Smooth muscle cell (in vitro differentiated cells): ENCODE measurements around the gene CERK. TPM values are rescaled to one million over a fixed set of nuclear protein-coding genes. Genes with fewer than 3 reads are reported as not detected.

Source experiments
- DNase-seq: peaks from one replicate; lab custom pipeline; 2025; ENCODE audit not compliant: unreplicated experiment; lab: John Stamatoyannopoulos, UW
- H2AFZ ChIP-seq: fragments of 200-600 bp; sonication (generic); 2 replicates; pipeline ENCODE4 v1.6.0; 2016; ENCODE audit warnings: antibody characterized with exemption, low read depth, mild to moderate bottlenecking
- H3F3A ChIP-seq: fragments of 200-600 bp; sonication (generic); 2 replicates; pipeline ENCODE4 v1.6.0; 2017; ENCODE audit warnings: antibody characterized with exemption, low read depth
- H3K27ac ChIP-seq: fragments of 200-600 bp; sonication (generic); 2 replicates; pipeline ENCODE4 v1.5.1; 2016; ENCODE audit warnings: low read depth, mild to moderate bottlenecking
- H3K27me3 ChIP-seq: fragments of 200-600 bp; sonication (generic); 2 replicates; pipeline ENCODE4 v1.6.1; 2016; ENCODE audit warnings: low read depth, mild to moderate bottlenecking
- H3K36me3 ChIP-seq: fragments of 200-600 bp; sonication (generic); 2 replicates; pipeline ENCODE4 v1.5.1; 2016; ENCODE audit warnings: low read depth
- H3K4me1 ChIP-seq: fragments of 200-600 bp; sonication (generic); 2 replicates; pipeline ENCODE4 v1.5.1; 2016; ENCODE audit warnings: low read depth
- H3K4me2 ChIP-seq: fragments of 200-600 bp; sonication (generic); 2 replicates; pipeline ENCODE4 v1.6.0; 2016; ENCODE audit warnings: mild to moderate bottlenecking
- H3K4me3 ChIP-seq: fragments of 200-600 bp; sonication (generic); 2 replicates; pipeline ENCODE4 v1.5.1; 2016; ENCODE audit warnings: mild to moderate bottlenecking
- H3K79me2 ChIP-seq: fragments of 200-600 bp; sonication (generic); 2 replicates; pipeline ENCODE4 v1.6.0; 2016; ENCODE audit warnings: low read depth, mild to moderate bottlenecking
- H3K9ac ChIP-seq: fragments of 200-600 bp; sonication (generic); 2 replicates; pipeline ENCODE4 v1.6.0; 2016; ENCODE audit warnings: low read depth
- H3K9me3 ChIP-seq: fragments of 200-600 bp; sonication (generic); replicated peaks from 2 replicates; pipeline ENCODE4 v1.5.1; 2016; ENCODE audit warnings: low read depth
- H4K20me1 ChIP-seq: fragments of 200-600 bp; sonication (generic); 2 replicates; pipeline ENCODE4 v1.6.0; 2016; ENCODE audit warnings: low read depth
- WGBS: methylation state at CpG from one replicate; pipeline ENCODE4 v1.1.7; 2016; ENCODE audit warnings: low lambda C conversion rate; 5-methylcytosine and 5-hydroxymethylcytosine counted together
- polyA plus RNA-seq: library from polyadenylated mRNA; unstranded; fragments of >200 nt; fragmentation: Nextera tagmentation; extraction: Ambion mirVana; gene quantifications from 2 replicates; pipeline ENCODE4 v1.2.1, GENCODE V29; 2016
- total RNA-seq: library from RNA; depleted of rRNA; stranded (reverse); fragments of >200 nt; gene quantifications from 2 replicates; pipeline ENCODE4 v1.2.3, GENCODE V29; 2014
- TF ChIP-seq, protein P1 (sequence below): fragments of 200-600 bp; sonication (generic); IDR thresholded peaks from 2 replicates; pipeline ENCODE4 v1.5.1; 2017; ENCODE audit warnings: borderline replicate concordance, mild to moderate bottlenecking, antibody characterized with exemption; ENCODE audit not compliant: insufficient read depth, poor library complexity, severe bottlenecking

CERK gene
- total and polyA plus RNA-seq, 2 experiments from 2014 or later, result 25.4 to 25.6 TPM

DNA sequence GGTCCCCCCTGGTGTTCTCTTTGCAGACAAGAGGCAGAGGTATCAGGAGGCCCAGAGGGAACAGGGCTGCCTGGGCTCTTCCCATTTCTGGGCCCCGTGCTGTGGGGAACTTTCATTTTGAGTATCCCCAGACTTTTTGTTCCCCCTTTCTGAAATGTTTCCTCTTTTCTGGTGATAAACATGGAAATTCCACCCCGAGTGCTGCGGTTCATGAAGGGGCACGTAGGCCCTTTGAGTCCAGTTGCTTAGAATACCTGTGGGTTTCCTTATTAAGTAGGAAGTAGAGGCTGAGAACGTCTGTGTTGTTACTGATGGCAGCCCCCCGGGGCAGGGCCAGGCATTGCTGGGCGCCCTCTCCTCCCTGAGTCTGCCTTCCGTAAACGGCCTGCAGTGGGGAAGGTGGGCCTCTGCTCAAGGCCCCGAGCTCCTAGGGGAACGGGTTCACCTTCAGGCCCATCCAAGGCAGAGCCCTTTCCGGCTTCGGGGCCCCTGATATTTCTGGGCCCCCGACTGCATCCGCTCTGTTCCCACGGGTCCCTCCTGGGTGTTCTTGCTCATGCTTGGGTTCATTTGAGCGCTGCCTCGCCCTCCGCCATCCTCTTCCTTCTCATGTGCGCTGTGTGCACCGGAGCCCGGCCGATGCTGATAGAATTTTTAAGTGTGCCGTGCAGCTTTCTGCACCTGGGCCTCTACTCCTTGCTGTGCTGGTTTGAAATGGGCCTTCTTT is 36.4 kb upstream of the CERK start:
- Histone ChIP-seq H3K4me1 (no peaks in the 10 kb centered on the region), H3K36me3 (no peaks in the 10 kb centered on the region), H3K9ac (peak overlapping the region; percentile 37), H3K9me3 (no peaks in the 10 kb centered on the region), H3K27ac (peak overlapping the region; percentile 89), H4K20me1 (peaks cover 70% of the 10 kb centered on the region), H3K79me2 (peaks cover 33% of the 10 kb centered on the region), H3K4me3 (no peak overlapping the region), H3F3A (no peaks in the 10 kb centered on the region), H3K27me3 (no peaks in the 10 kb centered on the region), H3K4me2 (peak overlapping the region; percentile 48), H2AFZ (no peak overlapping the region)
- TF ChIP-seq, protein P1, sequence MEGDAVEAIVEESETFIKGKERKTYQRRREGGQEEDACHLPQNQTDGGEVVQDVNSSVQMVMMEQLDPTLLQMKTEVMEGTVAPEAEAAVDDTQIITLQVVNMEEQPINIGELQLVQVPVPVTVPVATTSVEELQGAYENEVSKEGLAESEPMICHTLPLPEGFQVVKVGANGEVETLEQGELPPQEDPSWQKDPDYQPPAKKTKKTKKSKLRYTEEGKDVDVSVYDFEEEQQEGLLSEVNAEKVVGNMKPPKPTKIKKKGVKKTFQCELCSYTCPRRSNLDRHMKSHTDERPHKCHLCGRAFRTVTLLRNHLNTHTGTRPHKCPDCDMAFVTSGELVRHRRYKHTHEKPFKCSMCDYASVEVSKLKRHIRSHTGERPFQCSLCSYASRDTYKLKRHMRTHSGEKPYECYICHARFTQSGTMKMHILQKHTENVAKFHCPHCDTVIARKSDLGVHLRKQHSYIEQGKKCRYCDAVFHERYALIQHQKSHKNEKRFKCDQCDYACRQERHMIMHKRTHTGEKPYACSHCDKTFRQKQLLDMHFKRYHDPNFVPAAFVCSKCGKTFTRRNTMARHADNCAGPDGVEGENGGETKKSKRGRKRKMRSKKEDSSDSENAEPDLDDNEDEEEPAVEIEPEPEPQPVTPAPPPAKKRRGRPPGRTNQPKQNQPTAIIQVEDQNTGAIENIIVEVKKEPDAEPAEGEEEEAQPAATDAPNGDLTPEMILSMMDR, result no peak
- 83% methylated on average over 24 of the region's 24 CpGs for WGBS
- no peak for DNase-seq

DNA sequence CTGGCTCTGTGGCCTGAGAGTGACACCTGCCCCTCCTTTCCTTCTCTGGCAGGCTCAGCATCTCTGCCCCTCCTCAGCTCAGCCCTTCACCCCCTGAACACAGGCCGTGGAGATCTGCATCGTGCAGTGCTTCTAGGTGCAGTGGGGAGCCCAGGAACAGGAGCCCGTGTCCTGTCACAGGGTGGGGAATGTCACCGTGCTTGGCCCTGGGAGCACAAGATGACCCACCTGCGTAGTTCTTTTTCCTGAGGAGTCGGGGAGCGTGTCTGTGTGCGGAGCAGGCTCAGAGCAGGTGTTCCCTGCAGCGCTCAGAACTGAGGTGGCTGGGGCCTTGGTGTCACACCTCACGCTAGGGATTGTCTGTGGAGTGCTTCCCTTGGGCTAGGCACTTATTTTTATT is 35.0 kb upstream of the CERK start:
- 91% methylated on average over 10 of the region's 10 CpGs for WGBS
- Histone ChIP-seq H3K9ac (no peak overlapping the region), H3K36me3 (no peaks in the 10 kb centered on the region), H3K4me2 (no peak overlapping the region), H2AFZ (no peak overlapping the region), H3F3A (no peaks in the 10 kb centered on the region), H4K20me1 (peaks cover 67% of the 10 kb centered on the region), H3K79me2 (peaks cover 26% of the 10 kb centered on the region), H3K4me3 (no peak overlapping the region), H3K27ac (no peak overlapping the region), H3K27me3 (no peaks in the 10 kb centered on the region), H3K4me1 (no peaks in the 10 kb centered on the region), H3K9me3 (no peaks in the 10 kb centered on the region)
- DNase-seq, result no peak
- TF ChIP-seq, protein P1, result no peak

DNA sequence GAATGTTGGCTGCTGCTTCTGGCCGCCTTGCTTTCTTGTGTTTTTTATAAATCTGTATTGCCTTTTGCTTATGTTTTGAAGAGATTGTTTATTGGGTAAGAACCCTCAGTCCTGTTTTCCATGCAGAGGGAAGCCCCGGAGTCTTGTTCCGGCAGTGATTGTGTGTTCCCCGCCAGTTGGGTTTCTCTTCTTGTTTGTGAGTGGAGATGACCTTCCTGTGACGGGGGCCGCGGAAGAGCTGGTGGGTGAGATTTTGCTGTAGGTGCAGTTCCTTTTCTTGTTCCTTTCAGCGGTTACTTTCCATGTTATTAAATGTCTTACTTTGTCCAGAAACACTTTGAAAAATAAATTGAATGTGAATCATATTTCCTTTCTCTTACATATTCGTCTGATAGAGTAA is 32.7 kb upstream of the CERK start:
- Histone ChIP-seq H3K9ac (no peak overlapping the region), H3K9me3 (no peaks in the 10 kb centered on the region), H3K79me2 (peaks cover 30% of the 10 kb centered on the region), H3K4me1 (no peaks in the 10 kb centered on the region), H3K27me3 (no peaks in the 10 kb centered on the region), H3F3A (no peaks in the 10 kb centered on the region), H3K36me3 (no peaks in the 10 kb centered on the region), H3K4me3 (no peak overlapping the region), H3K27ac (no peak overlapping the region), H2AFZ (no peak overlapping the region), H4K20me1 (peaks cover 62% of the 10 kb centered on the region), H3K4me2 (no peak overlapping the region)
- TF ChIP-seq, protein P1, result no peak
- DNase-seq, result no peak
- WGBS, result 96% methylated on average over 9 of the region's 9 CpGs

DNA sequence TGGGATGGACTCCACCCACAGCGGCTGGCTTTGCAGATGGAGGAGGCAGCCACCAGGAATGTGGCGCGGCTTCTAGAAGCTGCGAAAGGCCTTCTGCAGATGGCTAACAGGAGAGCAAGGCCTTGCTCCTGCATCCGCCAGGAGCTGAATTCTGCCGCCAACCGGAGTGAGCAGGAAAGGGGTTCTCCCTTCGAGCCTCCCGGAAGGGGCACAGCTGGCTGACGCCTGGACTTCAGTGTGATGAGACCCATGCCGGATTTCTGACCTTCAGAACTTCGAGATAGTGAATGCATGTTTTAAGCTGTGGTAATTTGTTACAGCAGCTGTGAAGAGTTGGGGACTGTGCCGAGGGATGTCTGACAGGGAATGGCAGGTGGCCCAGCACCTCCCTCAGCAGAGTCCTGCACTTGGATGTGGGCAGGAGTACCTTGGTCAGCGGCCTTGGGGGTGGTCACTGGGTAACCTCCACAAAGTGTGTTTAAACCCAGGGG is 32.1 kb upstream of the CERK start:
- TF ChIP-seq, protein P1, result no peak
- Histone ChIP-seq H3K36me3 (no peaks in the 10 kb centered on the region), H3K9me3 (no peaks in the 10 kb centered on the region), H3K79me2 (peaks cover 35% of the 10 kb centered on the region), H3K27ac (no peak overlapping the region), H3F3A (no peaks in the 10 kb centered on the region), H3K4me1 (no peaks in the 10 kb centered on the region), H3K4me3 (no peak overlapping the region), H3K9ac (no peak overlapping the region), H2AFZ (no peak overlapping the region), H4K20me1 (peaks cover 56% of the 10 kb centered on the region), H3K4me2 (no peak overlapping the region), H3K27me3 (no peaks in the 10 kb centered on the region)
- 94% methylated on average over 14 of the region's 14 CpGs for WGBS
- no peak for DNase-seq
